GM12878 (cell line): Measurements from ENCODE around the gene ADRA2B. TPM values are rescaled to one million over a fixed set of nuclear protein-coding genes. Genes with fewer than 3 reads are reported as not detected.

Source experiments
- ATAC-seq: fragments of 200-7000 bp; cut with Tn5 transposase; 3 replicates; pipeline ENCODE4 v1.9.1; 2020; ENCODE audit warnings: mild to moderate bottlenecking, moderate library complexity
- BruUV-seq: library from RNA; stranded (reverse); fragments of 400-500 nt; replicated peaks from 2 replicates; lab custom pipeline; 2021; lab: Mats Ljungman, UMichigan
- CTCF ChIA-PET: fragments of 300-600 bp; sonication (Branson Sonifier 250); formaldehyde crosslinking; extraction: SDS; loops from one replicate; lab custom pipeline; 2021; ENCODE audit warnings: inconsistent platforms; lab: Yijun Ruan, JAX
- POLR2A ChIA-PET: fragments of 350-600 bp; formaldehyde crosslinking; extraction: SDS; loops from one replicate; lab custom pipeline; 2021; ENCODE audit warnings: inconsistent platforms; lab: Charles Lee
- RAD21 ChIA-PET: fragments of 300-600 bp; sonication (Branson Sonifier 250); formaldehyde crosslinking; loops from one replicate; lab custom pipeline; 2023; ENCODE audit warnings: antibody characterized with exemption; ENCODE audit not compliant: unreplicated experiment; lab: Charles Lee
- SMC1A ChIA-PET: fragments of 300-600 bp; sonication (Branson Sonifier 250); formaldehyde crosslinking; loops from one replicate; lab custom pipeline; 2023; ENCODE audit not compliant: unreplicated experiment, uncharacterized antibody; lab: Charles Lee
- DNase-seq: peaks from one replicate; pipeline ENCODE4 v3.0.0-alpha.2; 2011; ENCODE audit warnings: low read depth, low spot score
- FAIRE-seq: peaks from 3 replicates; lab custom pipeline; 2011; peaks lifted over from hg19 to GRCh38; lab: Jason Lieb, UNC
- H2AFZ ChIP-seq: 2 replicates; pipeline ENCODE4 v1.6.0; 2011; ENCODE audit warnings: low read depth, low read length, control low read depth; ENCODE audit not compliant: control insufficient read depth
- H3K27ac ChIP-seq: 2 replicates; pipeline ENCODE4 v1.5.1; 2011; ENCODE audit warnings: control low read depth; ENCODE audit not compliant: control insufficient read depth, insufficient read depth
- H3K27me3 ChIP-seq, 2 experiments: replicated peaks in 1 of 2; 2 replicates each; pipeline versions ENCODE4 v1.6.0 to v1.6.1; 2011; ENCODE audit warnings: low read length in 1 of 2; ENCODE audit not compliant: control insufficient read depth in 2 of 2, insufficient read depth in 2 of 2
- H3K36me3 ChIP-seq, 2 experiments: 2 replicates each; pipeline ENCODE4 v1.5.1; 2011; ENCODE audit warnings: low read length in 1 of 2; ENCODE audit not compliant: control insufficient read depth in 2 of 2, insufficient read depth in 2 of 2
- H3K4me1 ChIP-seq: 2 replicates; pipeline ENCODE4 v1.6.1; 2011; ENCODE audit warnings: mild to moderate bottlenecking, low read length, moderate library complexity, mixed read lengths; ENCODE audit not compliant: control insufficient read depth, insufficient read depth
- H3K4me2 ChIP-seq: 2 replicates; pipeline ENCODE4 v1.6.0; 2011; ENCODE audit warnings: control low read depth; ENCODE audit not compliant: control insufficient read depth, insufficient read depth
- H3K4me3 ChIP-seq: fragments of 200-600 bp; sonication (generic); 2 replicates; pipeline ENCODE4 v1.5.1; 2016
- H3K79me2 ChIP-seq: 2 replicates; pipeline ENCODE4 v1.6.0; 2011; ENCODE audit warnings: low read length; ENCODE audit not compliant: control insufficient read depth, insufficient read depth
- H3K9ac ChIP-seq: 2 replicates; pipeline ENCODE4 v1.8.0; 2011; ENCODE audit warnings: low read length, control low read depth, mixed read lengths; ENCODE audit not compliant: control insufficient read depth, insufficient read depth
- H3K9me3 ChIP-seq: replicated peaks from 3 replicates; pipeline ENCODE4 v1.5.1; 2011; ENCODE audit warnings: mild to moderate bottlenecking, low read length; ENCODE audit not compliant: control insufficient read depth, insufficient read depth
- H4K20me1 ChIP-seq: 2 replicates; pipeline ENCODE4 v1.6.0; 2011; ENCODE audit not compliant: control insufficient read depth, insufficient read depth
- E2F8 ChIP-seq: fragments of 450-650 bp; IDR thresholded peaks from 2 replicates; pipeline ENCODE4 v1.6.1; 2018; ENCODE audit warnings: mild to moderate bottlenecking, low read depth, moderate library complexity; ENCODE audit not compliant: partially characterized antibody
- EGR1 ChIP-seq, 2 experiments: IDR thresholded peaks; 1 replicate in 1 of 2; 2 replicates in 1 of 2; pipeline ENCODE4 v1.6.1; 2011 to 2012; ENCODE audit warnings: low read depth in 2 of 2, low read length in 2 of 2, borderline replicate concordance in 1 of 2, mild to moderate bottlenecking in 1 of 2, moderate library complexity in 1 of 2
- MLLT1 ChIP-seq: fragments of 450-650 bp; IDR thresholded peaks from 2 replicates; pipeline ENCODE4 v1.6.1; 2016; ENCODE audit warnings: mild to moderate bottlenecking
- MYC ChIP-seq: IDR thresholded peaks from 2 replicates; pipeline ENCODE4 v1.6.1; 2011; ENCODE audit warnings: mild to moderate bottlenecking, low read length, moderate library complexity, inconsistent platforms; ENCODE audit not compliant: insufficient read depth, insufficient replicate concordance, insufficient read length, severe bottlenecking
- NFYB ChIP-seq: IDR thresholded peaks from 2 replicates; pipeline ENCODE4 v1.6.1; 2011; ENCODE audit warnings: low read depth, mild to moderate bottlenecking, low read length, improper control_type of control experiment, moderate library complexity; ENCODE audit not compliant: insufficient read depth
- NRF1 ChIP-seq: conservative IDR thresholded peaks from 2 replicates; pipeline ENCODE4 v1.6.1; 2011; ENCODE audit warnings: mild to moderate bottlenecking, low read depth, low read length, improper control_type of control experiment
- POLR2AphosphoS2 ChIP-seq: IDR thresholded peaks from 2 replicates; pipeline ENCODE4 v1.6.1; 2011; ENCODE audit warnings: low read depth, mild to moderate bottlenecking, low read length, improper control_type of control experiment, moderate library complexity
- RAD51 ChIP-seq: fragments of 450-650 bp; IDR thresholded peaks from 2 replicates; pipeline ENCODE4 v1.6.1; 2016; ENCODE audit warnings: moderate library complexity, mild to moderate bottlenecking, inconsistent platforms
- SRF ChIP-seq, 2 experiments: IDR thresholded peaks; 2 replicates each; pipeline ENCODE4 v1.6.1; 2011; ENCODE audit warnings: low read depth in 2 of 2, low read length in 2 of 2, mild to moderate bottlenecking in 1 of 2, moderate library complexity in 1 of 2
- SUPT20H ChIP-seq: IDR thresholded peaks from 2 replicates; pipeline ENCODE4 v1.6.1; 2011; ENCODE audit warnings: low read depth, mild to moderate bottlenecking, low read length, moderate library complexity, borderline replicate concordance; ENCODE audit not compliant: control insufficient read depth
- TBL1XR1 ChIP-seq: IDR thresholded peaks from 2 replicates; pipeline ENCODE4 v1.6.1; 2012; ENCODE audit warnings: low read depth, low read length, improper control_type of control experiment
- TCF7 ChIP-seq: IDR thresholded peaks from 2 replicates; pipeline ENCODE4 v1.6.1; 2014; ENCODE audit warnings: antibody characterized with exemption, borderline replicate concordance
- USF1 ChIP-seq: IDR thresholded peaks from 2 replicates; pipeline ENCODE4 v1.6.1; 2011; ENCODE audit warnings: borderline replicate concordance, low read depth, mild to moderate bottlenecking, moderate library complexity, mixed read lengths, low read length; ENCODE audit not compliant: insufficient read depth; ENCODE audit errors: extremely low read length
- WRNIP1 ChIP-seq: IDR thresholded peaks from 2 replicates; pipeline ENCODE4 v1.6.1; 2011; ENCODE audit warnings: low read depth, low read length, improper control_type of control experiment, borderline replicate concordance
- YBX1 ChIP-seq: fragments of 450-650 bp; IDR thresholded peaks from 2 replicates; pipeline ENCODE4 v1.6.1; 2016; ENCODE audit warnings: antibody characterized with exemption
- YY1 ChIP-seq: IDR thresholded peaks from 2 replicates; pipeline ENCODE4 v1.6.1; 2011; ENCODE audit warnings: low read depth, mild to moderate bottlenecking, low read length
- WGBS: methylation state at CpG from one replicate; pipeline ENCODE4 v1.1.6; 2016; ENCODE audit warnings: low lambda C conversion rate; ENCODE audit not compliant: insufficient replicate concordance, insufficient coverage; ENCODE audit errors: missing lambda C conversion rate; 5-methylcytosine and 5-hydroxymethylcytosine counted together
- in situ Hi-C: fragments of 300-500 bp; cut with MboI; formaldehyde crosslinking; loops from 9 replicates; pipeline ENCODE4 v1.14.3; 2018; ENCODE audit warnings: mixed read lengths
- intact Hi-C: fragments of 100-400 bp; cut with micrococcal nuclease; formaldehyde crosslinking; loops from one replicate; pipeline ENCODE4 v1.14.2; 2022; ENCODE audit not compliant: unreplicated experiment
- polyA plus RNA-seq, 11 experiments: library from polyadenylated mRNA; depleted of rRNA in 4 of 11; unstranded in 6 of 11; stranded (reverse) in 5 of 11; fragments of >200 nt; fragmentation: Nextera tagmentation in 4 of 11; fragmentation: Illumina TruSeq in 1 of 11; extraction: Ambion mirVana in 4 of 11; extraction: Trizol in 1 of 11; gene quantifications; 1 replicate in 1 of 11; 2 replicates in 10 of 11; pipeline versions ENCODE4 v1.2.1 to v1.2.3, GENCODE V29; 2011 to 2016; ENCODE audit warnings: inconsistent platforms in 2 of 11, missing spikeins in 2 of 11, low read depth in 1 of 11
- total RNA-seq, 4 experiments: library from RNA; depleted of rRNA in 3 of 4; stranded (reverse); fragments of >200 nt in 3 of 4; fragmentation: Illumina TruSeq in 1 of 4; extraction: Trizol in 1 of 4; gene quantifications; 2 replicates each; pipeline versions ENCODE4 v1.2.1 to v1.2.3, GENCODE V29; 2013 to 2021

The ADRA2B gene
- total and polyA plus RNA-seq, 10 of the 15 experiments (the other 5 are each of a cell fraction or from before 2014, with no cell fraction given) = 0.01 to 0.10 (median 0.04) TPM; not detected in 6

- TF ChIP-seq NRF1 = no peak
Measured at GRCh38 chr2:96091711-96092572, 24.4 kb downstream of the ADRA2B start (continued).

- in situ Hi-C loops (no loop called here), intact Hi-C loops (no loop called here)
- Histone ChIP-seq H2AFZ (no peak overlapping the region), H3K36me3 (no peaks in the 10 kb centered on the region), H3K4me2 (no peak overlapping the region), H3K9me3 (no peaks in the 10 kb centered on the region), H3K27ac (no peak overlapping the region), H3K4me1 (no peaks in the 10 kb centered on the region), H3K79me2 (no peaks in the 10 kb centered on the region), H4K20me1 (no peaks in the 10 kb centered on the region), H3K27me3 (no peaks in the 10 kb centered on the region), H3K9ac (no peak overlapping the region), H3K4me3 (no peak overlapping the region)
- ATAC-seq (no peak), FAIRE-seq (no peak), DNase-seq (no peak)
- ChIA-PET CTCF (no interaction called here), POLR2A (no interaction called here), RAD21 (no interaction called here), SMC1A (no interaction called here)
- WGBS = 22% methylated on average over 14 of the region's 14 CpGs
- BruUV-seq = no TSS peak
- TF ChIP-seq MYC (no peak), TCF7 (no peak), WRNIP1 (no peak), NFYB (no peak), EGR1 (IDR thresholded peaks at IDR 0.05; ENCODE audit: borderline replicate concordance in 1 of 2, low read depth in 2 of 2, low read length in 2 of 2) (no peak), TBL1XR1 (no peak), SRF (IDR thresholded peaks at IDR 0.05; ENCODE audit: low read depth in 2 of 2, low read length in 2 of 2) (no peak), YY1 (no peak), POLR2AphosphoS2 (no peak), USF1 (no peak), YBX1 (no peak), MLLT1 (no peak), RAD51 (no peak), E2F8 (no peak), SUPT20H (no peak)
Measured at GRCh38 chr2:96091141-96091710, 25.1 kb downstream of the ADRA2B start.
